Neural cell (in vitro differentiated cells): ENCODE data around the gene GPR180.

Experiments used
- EP300 ChIP-seq: fragments of 450-650 bp; conservative IDR thresholded peaks from 2 replicates; pipeline ENCODE4 v1.6.1; 2014; ENCODE audit warnings: antibody characterized with exemption, mild to moderate bottlenecking, moderate library complexity; ENCODE audit not compliant: poor library complexity, severe bottlenecking
- EZH2 ChIP-seq: fragments of 200-600, 300-800 bp; shearing (Covaris generic), sonication (generic); IDR thresholded peaks from 2 replicates; pipeline ENCODE4 v1.6.1; 2014; ENCODE audit warnings: antibody characterized with exemption, low read length, borderline replicate concordance, mild to moderate bottlenecking; ENCODE audit not compliant: insufficient read depth, poor library complexity, severe bottlenecking
- TAF1 ChIP-seq: IDR thresholded peaks from 2 replicates; pipeline ENCODE4 v1.6.1; 2012; ENCODE audit warnings: low read depth
- TF ChIP-seq, protein P1 (sequence below): fragments of 450-650 bp; IDR thresholded peaks from 2 replicates; pipeline ENCODE4 v1.5.1; 2014; ENCODE audit warnings: antibody characterized with exemption, mild to moderate bottlenecking, moderate library complexity; ENCODE audit not compliant: poor library complexity, severe bottlenecking

- TF ChIP-seq TAF1 (no peak), EP300 (no peak), EZH2 (no peak)
- TF ChIP-seq, protein P1, sequence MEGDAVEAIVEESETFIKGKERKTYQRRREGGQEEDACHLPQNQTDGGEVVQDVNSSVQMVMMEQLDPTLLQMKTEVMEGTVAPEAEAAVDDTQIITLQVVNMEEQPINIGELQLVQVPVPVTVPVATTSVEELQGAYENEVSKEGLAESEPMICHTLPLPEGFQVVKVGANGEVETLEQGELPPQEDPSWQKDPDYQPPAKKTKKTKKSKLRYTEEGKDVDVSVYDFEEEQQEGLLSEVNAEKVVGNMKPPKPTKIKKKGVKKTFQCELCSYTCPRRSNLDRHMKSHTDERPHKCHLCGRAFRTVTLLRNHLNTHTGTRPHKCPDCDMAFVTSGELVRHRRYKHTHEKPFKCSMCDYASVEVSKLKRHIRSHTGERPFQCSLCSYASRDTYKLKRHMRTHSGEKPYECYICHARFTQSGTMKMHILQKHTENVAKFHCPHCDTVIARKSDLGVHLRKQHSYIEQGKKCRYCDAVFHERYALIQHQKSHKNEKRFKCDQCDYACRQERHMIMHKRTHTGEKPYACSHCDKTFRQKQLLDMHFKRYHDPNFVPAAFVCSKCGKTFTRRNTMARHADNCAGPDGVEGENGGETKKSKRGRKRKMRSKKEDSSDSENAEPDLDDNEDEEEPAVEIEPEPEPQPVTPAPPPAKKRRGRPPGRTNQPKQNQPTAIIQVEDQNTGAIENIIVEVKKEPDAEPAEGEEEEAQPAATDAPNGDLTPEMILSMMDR: no peak
These were observed 30.7 kb downstream of the GPR180 start for GRCh38 chr13:94632226-94632980.
